C4-2B (cell line): ENCODE measurements around the gene DGKB.

Source experiments
- ZFX ChIP-seq: fragments of 450-650 bp; IDR thresholded peaks from 2 replicates; pipeline ENCODE4 v1.6.1; 2017
- TF ChIP-seq, protein P1 (sequence below): fragments of 450-650 bp; conservative IDR thresholded peaks from 2 replicates; pipeline ENCODE4 v1.5.1; 2017; ENCODE audit warnings: mild to moderate bottlenecking

DNA sequence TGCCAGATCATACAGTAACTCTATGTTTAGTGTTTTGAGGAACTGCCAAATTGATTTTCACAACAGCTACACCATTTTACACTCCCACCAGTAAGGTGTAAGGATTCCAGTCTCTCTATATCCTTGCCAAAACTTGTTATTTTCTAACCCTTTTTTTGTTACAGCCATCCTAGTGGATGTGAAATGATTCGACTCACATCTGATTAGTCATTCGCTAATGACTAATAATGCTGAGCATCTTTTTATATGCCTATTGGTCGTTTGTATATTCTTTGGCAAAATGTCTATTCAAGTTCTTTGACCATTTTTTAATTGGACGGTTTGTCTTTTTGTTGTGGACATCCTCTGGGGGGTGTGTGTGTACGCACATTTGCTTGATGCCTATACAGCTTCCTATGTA lies 142.8 kb downstream of the DGKB start:
- TF ChIP-seq, protein P1, sequence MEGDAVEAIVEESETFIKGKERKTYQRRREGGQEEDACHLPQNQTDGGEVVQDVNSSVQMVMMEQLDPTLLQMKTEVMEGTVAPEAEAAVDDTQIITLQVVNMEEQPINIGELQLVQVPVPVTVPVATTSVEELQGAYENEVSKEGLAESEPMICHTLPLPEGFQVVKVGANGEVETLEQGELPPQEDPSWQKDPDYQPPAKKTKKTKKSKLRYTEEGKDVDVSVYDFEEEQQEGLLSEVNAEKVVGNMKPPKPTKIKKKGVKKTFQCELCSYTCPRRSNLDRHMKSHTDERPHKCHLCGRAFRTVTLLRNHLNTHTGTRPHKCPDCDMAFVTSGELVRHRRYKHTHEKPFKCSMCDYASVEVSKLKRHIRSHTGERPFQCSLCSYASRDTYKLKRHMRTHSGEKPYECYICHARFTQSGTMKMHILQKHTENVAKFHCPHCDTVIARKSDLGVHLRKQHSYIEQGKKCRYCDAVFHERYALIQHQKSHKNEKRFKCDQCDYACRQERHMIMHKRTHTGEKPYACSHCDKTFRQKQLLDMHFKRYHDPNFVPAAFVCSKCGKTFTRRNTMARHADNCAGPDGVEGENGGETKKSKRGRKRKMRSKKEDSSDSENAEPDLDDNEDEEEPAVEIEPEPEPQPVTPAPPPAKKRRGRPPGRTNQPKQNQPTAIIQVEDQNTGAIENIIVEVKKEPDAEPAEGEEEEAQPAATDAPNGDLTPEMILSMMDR = no peak
- no peak for TF ChIP-seq ZFX
